ENCODE measurements around the gene RPS4Y1. TPM values are rescaled to one million over a fixed set of nuclear protein-coding genes. Genes with fewer than 3 reads are reported as not detected.

Gene RPS4Y1
- total RNA-seq, 1 donor: 215 TPM

DNA sequence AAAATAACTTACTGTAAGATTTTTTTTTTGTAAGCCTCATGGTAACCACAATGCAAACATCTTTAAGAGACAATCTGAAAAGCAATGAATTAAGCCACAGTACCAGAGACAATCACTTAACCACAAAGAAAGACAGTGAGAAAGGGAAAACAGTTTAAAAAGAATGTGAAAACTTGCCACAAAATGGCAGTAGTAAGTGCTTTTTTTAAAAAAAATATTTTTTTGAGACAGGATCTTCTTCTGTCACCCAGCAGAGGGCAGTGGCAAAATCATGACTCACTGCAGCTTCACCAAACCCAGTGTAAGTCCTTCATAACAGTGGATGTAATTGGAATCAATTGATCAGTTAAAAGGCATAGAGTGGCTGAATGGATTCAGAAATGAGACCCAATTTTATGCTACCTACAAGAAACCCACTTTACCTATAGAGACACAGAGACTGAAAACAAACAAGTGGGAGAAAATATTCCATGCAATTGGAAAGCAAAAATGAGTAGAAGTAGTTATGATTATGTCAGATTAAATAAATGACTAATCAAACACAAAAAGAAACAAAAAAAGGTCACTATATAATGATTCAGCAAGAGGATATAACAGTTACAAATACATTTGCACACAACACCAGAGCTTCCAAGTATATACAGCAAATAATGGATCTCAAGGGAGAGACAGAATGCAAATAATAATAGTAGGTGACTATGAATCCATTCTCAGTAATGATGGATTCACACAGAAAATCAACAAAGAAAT lies 71.8 kb downstream of the RPS4Y1 start:
- Histone ChIP-seq H3K4me2 (ENCODE audit: insufficient read depth, low read length) (no peak overlapping the region), H2AFZ (ENCODE audit: low read length) (no peak overlapping the region), H3K9me3 (ENCODE audit: low read depth, low read length) (no peaks in the 10 kb centered on the region), H3K4me3 (ENCODE audit: insufficient read depth, low read length) (no peak overlapping the region), H3K36me3 (ENCODE audit: insufficient read depth, low read length) (no peaks in the 10 kb centered on the region), H3K27ac (ENCODE audit: low read depth, low read length) (no peak overlapping the region), H3K27me3 (ENCODE audit: insufficient read depth, low read length) (no peaks in the 10 kb centered on the region), H3K79me2 (ENCODE audit: insufficient read depth, low read length) (no peaks in the 10 kb centered on the region), H3K4me1 (ENCODE audit: insufficient read depth, low read length) (no peaks in the 10 kb centered on the region), H4K20me1 (ENCODE audit: insufficient read depth, low read length) (no peaks in the 10 kb centered on the region)
- no peak for DNase-seq (ENCODE audit: insufficient read length, low spot score, missing footprints)
- TF ChIP-seq, protein P1, sequence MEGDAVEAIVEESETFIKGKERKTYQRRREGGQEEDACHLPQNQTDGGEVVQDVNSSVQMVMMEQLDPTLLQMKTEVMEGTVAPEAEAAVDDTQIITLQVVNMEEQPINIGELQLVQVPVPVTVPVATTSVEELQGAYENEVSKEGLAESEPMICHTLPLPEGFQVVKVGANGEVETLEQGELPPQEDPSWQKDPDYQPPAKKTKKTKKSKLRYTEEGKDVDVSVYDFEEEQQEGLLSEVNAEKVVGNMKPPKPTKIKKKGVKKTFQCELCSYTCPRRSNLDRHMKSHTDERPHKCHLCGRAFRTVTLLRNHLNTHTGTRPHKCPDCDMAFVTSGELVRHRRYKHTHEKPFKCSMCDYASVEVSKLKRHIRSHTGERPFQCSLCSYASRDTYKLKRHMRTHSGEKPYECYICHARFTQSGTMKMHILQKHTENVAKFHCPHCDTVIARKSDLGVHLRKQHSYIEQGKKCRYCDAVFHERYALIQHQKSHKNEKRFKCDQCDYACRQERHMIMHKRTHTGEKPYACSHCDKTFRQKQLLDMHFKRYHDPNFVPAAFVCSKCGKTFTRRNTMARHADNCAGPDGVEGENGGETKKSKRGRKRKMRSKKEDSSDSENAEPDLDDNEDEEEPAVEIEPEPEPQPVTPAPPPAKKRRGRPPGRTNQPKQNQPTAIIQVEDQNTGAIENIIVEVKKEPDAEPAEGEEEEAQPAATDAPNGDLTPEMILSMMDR (IDR thresholded peaks at IDR 0.05; ENCODE audit: extremely low read depth, low read depth, low read length): no peak

Small RNA genes lying within 50 kb of the gene (small RNA-seq; reads per million reads assigned to genes)
- not detected for gene TOMM22P2

Other genes starting within 250 kb of the RPS4Y1 start
- not detected in 2 replicates for gene SRY, start 53.9 kb upstream of the RPS4Y1 start, total RNA-seq
- gene ZFY, start 93.8 kb downstream of the RPS4Y1 start, total RNA-seq: 21.7 TPM in 1 of 2 replicates, not detected in the other

Data from osteoblast (primary cell).